Activated T-helper 1 cell treated with anti-CD3 and anti-CD28 coated beads, Interleukin-2, amount 50 U/mL, for 16 hours (primary cell): ENCODE data around the gene MYADM.
"Not testable (repeated sequence)": the region's sequence is repeated elsewhere in the genome, so short reads cannot be mapped to it uniquely, and the experiment has no call there.

Source experiments
- DNase-seq, 2 donors: peaks; one replicate each; pipeline ENCODE4 v3.0.0-alpha.2; 2020; ENCODE audit warnings: low read depth in 1 of 2, low spot score in 1 of 2

MYADM gene

DNA sequence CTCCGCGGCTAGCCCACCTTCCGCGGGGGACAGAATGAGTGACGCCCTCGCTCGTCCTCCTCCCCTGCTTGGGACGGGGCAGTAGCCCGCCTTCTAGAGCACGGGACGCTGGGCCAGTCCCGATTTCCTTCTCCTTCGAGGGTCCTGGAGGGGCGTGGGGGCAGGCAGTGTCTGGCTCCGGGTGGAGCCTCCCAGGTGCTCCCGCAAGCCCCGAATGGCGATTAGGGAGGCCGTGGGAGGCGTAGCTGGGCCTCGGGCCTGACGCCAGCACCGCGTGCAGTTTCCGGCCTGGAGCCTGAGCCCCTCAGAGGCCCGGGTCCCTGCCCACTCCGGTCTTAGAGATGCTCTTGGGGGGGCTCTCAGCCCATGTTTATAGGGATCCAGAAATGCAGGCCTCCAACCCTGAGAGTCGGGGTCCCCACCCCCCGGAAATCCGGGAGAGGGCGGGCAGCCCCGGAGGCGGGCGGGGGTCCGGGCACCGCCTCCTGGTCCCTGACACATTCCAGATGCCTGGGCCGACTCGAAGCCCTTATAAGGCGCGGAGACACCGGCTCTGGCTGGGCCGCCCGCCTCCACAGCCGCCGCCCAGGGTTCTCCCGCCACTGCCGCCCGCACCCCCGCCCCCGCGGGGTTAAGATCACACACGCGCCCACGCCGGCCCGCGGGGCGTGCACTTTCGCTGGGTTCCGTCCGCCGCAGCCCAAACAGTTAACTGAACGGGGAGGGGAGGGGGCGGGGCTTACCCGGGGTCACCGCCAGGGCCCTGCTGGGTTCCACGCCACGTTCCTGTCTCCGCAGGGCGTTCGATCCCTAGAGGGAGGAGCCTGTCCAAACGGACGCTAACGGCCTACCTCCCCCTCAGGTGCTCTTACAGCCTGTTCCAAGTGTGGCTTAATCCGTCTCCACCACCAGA is 1.5 kb downstream of the MYADM start:
- DNase-seq: peak; percentile 58 to 77

DNA sequence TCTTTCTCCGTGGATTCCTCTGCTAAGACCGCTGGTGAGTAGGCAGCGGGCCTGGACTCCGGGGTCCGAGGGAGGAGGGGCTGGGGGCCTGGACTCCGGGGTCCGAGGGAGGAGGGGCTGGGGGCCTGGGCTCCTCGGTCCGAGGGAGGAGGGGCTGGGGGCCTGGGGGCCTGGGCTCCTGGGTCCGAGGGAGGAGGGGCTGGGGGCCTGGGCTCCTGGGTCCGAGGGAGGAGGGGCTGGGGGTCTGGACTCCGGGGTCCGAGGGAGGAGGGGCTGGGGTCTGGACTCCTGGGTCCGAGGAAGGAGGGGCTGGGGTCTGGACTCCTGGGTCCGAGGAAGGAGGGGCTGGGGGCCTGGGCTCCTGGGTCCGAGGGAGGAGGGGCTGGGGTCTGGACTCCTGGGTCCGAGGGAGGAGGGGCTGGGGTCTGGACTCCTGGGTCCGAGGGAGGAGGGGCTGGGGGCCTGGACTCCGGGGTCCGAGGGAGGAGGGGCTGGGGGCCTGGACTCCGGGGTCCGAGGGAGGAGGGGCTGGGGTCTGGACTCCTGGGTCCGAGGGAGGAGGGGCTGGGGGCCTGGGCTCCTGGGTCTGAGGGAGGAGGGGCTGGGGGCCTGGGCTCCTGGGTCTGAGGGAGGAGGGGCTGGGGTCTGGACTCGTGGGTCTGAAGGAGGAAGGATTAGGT is 2.3 kb downstream of the MYADM start:
- not testable (repeated sequence) for DNase-seq

DNA sequence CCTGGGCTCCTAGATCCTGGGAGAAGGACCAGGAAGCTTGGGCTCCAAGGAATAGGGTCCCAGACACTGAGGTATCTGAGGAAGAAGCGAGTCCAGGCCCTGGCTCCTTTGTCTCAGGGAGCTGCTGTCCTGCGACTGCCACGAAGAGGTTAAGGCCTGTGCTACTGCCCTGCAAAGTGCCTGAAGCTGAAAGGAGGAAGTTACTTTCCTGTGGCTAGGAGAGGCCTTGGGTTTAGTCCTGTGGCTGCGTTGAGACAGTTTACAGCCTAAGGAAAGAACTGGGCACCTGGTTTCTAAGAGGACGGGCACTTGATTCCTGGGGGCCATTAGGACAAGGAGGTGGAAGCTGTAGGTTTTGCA is 2.8 kb downstream of the MYADM start:
- DNase-seq: no peak

DNA sequence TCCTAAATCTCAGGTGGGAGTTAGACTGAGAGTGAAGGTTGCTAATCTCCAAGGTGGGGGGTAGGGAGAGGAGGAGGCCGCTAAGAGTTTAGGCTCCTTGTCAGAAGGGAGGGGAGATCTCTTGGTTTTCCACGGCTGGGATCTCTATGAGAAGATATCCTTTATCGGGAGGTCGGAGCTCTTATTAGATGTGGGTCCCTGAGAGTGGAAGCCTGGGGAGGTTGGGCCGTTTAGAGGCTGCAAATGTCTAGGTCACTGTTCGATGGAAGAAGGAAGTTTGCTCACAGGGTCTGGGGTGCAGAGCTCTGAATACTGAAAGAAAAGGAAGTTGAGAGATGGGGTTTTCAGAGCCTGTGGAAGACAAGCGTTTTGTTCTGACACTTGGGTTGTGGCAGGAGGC is 3.8 kb downstream of the MYADM start:
- DNase-seq: no peak

DNA sequence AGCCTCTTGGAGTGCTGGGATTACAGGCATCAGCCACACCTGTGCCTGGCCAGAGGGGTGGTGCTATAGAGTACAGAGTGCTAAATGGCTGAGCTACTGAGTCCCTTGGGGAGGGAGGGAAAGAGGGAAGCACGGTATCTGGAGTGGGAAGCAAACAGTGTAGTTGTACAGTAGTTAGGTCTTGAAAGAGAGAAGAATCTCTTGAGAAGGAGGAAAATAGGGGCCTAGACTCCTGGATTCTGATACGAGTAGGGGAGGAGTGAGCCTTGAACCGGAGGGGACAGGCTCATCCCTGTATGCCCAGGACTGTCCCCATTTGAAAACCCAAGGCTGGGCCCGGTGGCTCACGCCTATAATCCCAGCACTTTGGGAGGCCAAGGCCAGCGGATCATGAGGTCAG is 5.1 kb downstream of the MYADM start:
- no peak for DNase-seq

DNA sequence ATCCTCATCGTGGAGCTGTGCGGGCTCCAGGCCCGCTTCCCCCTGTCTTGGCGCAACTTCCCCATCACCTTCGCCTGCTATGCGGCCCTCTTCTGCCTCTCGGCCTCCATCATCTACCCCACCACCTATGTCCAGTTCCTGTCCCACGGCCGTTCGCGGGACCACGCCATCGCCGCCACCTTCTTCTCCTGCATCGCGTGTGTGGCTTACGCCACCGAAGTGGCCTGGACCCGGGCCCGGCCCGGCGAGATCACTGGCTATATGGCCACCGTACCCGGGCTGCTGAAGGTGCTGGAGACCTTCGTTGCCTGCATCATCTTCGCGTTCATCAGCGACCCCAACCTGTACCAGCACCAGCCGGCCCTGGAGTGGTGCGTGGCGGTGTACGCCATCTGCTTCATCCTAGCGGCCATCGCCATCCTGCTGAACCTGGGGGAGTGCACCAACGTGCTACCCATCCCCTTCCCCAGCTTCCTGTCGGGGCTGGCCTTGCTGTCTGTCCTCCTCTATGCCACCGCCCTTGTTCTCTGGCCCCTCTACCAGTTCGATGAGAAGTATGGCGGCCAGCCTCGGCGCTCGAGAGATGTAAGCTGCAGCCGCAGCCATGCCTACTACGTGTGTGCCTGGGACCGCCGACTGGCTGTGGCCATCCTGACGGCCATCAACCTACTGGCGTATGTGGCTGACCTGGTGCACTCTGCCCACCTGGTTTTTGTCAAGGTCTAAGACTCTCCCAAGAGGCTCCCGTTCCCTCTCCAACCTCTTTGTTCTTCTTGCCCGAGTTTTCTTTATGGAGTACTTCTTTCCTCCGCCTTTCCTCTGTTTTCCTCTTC is 6.3 kb downstream of the MYADM start:
- no peak for DNase-seq

DNA sequence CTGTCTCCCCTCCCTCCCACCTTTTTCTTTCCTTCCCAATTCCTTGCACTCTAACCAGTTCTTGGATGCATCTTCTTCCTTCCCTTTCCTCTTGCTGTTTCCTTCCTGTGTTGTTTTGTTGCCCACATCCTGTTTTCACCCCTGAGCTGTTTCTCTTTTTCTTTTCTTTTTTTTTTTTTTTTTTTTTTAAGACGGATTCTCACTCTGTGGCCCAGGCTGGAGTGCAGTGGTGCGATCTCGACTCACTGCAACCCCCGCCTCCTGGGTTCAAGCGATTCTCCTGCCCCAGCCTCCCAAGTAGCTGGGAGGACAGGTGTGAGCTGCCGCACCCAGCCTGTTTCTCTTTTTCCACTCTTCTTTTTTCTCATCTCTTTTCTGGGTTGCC is 6.9 kb downstream of the MYADM start:
- no peak for DNase-seq

DNA sequence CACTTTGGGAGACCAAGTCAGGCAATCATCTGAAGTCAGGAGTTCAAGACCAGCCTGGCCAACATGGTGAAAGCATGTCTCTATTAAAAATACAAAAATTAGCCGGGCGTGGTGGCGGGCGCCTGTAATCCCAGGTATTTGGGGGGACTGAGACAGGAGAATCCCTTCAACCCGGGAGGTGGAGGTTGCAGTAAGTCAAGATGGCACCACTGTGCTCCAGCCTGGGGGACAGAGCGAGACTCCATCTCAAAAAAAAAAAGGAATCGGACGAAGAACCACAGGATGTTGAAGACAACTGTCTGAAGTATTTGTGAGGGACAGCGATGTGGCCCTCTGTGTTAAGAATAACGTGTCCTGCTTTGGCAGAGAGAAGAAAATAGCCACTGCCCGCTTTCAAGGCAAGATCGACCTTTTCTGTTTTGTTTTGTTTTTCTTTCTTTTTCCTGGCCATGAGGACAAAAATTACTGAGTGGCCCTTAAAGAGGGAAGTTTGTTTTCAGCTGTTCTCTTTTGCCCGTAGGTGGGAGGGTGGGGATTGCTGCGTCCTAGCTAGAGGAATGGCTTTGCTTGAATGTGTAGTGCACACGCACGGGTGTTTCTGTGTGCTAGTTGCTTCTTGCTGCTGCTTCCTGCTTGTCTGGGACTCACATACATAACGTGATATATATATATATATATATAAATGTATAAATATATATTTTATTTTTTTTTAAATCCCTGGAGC is 8.1 kb downstream of the MYADM start:
- no peak for DNase-seq

DNA sequence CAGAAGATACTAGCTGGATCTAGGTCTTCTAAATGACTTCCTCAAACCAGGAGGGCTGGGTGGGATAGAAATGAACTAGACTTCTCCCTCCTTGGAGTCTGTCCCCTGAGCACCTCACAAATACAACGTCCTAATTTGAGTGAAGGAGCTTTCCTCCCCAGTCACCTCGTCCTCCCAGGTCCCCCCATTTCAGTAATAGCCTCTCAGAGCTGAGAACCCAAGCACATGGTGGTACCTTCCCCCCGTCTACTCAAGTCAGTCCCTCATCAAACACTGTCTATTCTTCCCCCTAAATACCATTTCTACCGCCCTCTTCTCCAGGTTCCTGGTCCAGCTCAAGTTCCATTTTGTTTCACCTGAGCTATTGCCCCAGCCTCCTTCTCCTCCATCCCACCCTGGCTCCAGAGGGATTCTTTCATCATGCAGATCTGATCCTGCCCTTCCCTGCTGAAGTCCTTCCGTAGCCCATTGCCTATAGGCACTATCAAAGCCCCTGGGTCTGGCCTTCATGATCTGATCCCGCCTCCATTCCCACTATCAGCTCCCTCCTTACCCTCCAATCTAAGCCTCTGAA is 9.1 kb downstream of the MYADM start:
- DNase-seq: no peak

DNA sequence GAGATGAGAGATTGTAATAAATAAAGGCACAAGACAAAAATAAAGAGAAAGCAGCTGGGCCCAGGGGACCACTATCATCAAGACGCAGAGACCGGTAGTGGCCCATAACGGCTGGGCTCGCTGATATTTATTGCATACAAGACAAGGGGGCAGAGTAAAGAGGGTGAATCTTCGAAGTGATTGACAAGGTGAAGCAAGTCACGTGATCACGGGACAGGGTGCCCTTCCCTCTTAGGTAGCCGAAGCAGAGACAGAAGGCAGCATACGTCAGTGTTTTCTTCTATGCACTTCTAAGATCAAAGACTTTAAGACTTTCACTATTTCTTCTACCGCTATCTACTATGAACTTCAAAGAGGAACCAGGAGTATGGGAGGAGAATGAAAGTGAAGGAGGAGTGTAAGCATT is 9.7 kb downstream of the MYADM start:
- peak in 1 of 2 donors; percentile 16 for DNase-seq

DNA sequence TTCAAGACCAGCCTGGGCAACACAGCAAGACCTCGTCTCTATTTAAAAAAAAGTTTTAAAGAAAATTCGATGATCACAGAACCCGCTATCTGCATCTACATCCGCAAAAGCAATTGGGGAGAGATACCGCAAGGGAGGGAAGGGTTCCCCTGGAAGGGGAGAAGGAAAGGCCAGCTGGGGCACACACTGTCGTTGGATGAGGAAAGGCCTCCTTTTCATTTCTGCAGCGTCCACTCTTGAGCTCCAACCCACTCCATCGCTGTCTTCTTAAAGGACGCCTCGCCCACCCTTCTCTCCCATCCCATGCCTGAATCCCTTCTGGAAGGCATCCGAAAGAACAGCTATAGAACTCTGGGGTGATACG is 11.1 kb downstream of the MYADM start:
- DNase-seq: no peak

DNA sequence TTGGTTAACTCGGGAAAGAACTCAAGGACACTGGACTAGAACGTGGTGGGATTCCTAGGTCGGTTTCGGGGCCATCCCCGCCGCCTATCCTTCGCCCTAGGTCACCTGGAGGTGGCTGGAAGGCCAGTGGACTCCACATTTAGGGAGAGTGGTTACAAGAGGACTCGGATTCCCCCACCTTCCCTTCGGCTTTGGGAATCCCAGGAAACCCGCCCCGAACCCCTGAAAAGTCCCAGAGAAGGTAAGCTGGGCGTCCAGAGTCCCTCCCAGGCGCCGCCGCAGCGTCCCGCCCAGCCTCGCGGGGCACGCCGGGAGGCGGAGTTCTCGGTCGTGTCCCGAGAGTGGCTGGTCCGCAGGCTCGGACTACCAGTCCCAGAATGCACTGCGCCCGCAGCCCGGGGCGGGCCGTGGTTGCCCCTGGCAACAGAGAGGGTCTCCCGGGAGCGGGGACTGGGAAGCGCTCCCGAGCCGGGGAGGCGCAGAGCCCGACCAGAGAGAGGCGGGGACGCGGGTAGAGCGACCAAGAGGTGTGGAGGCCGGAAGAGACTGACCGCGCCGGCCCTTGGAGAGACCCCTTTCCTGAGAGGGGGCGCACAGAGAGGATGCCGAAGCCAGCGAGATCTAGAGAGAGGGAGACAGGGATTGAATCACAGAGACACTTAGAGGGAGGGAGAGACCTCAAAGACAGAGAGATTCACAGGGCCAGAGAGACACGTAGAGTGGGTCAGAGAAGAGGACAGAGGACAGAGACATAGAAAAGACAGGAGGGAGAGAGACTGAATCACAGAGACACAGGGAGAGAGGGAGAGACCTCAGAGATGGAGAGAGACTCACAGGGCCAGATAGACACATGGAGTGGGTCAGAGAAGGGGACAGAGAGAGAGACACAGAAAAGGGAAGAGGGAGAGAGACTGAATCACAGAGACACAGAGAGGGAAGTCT is 11.7 kb downstream of the MYADM start:
- DNase-seq: peak; percentile 39 to 73

DNA sequence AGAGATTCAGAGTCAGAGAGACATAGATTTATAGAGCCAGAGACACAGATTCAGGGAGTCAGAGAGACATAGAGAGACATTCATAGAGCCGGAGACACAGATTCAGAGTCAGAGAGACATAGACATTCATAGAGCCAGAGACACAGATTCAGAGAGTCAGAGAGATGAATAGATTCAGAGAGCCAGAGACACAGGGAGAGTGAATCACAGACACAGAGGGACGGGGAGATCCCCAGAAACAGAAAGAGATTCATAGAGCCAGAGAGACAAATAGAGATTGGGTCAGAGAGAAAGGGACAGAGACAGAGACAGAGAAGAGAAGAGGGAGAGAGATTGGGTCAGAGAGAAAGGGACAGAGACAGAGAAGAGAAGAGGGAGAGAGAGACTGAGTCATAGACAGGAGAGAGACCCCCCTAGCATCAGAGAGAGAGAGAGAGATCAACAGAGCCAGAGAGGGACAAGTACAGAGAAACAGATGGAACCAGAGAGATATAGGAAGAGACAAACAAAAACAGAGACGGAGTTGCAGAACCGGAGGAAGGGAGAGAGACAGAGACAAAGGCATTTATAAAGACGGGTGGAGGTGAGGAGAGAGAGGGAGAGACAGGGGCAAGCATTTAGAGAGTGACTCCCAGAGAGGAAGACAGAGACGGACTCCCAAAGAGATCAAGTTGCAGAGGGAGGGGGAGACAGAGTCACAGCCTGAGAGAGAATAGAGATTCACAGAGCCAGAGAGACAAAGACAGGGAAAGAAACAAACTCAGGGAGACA is 13.2 kb downstream of the MYADM start:
- DNase-seq: no peak

DNA sequence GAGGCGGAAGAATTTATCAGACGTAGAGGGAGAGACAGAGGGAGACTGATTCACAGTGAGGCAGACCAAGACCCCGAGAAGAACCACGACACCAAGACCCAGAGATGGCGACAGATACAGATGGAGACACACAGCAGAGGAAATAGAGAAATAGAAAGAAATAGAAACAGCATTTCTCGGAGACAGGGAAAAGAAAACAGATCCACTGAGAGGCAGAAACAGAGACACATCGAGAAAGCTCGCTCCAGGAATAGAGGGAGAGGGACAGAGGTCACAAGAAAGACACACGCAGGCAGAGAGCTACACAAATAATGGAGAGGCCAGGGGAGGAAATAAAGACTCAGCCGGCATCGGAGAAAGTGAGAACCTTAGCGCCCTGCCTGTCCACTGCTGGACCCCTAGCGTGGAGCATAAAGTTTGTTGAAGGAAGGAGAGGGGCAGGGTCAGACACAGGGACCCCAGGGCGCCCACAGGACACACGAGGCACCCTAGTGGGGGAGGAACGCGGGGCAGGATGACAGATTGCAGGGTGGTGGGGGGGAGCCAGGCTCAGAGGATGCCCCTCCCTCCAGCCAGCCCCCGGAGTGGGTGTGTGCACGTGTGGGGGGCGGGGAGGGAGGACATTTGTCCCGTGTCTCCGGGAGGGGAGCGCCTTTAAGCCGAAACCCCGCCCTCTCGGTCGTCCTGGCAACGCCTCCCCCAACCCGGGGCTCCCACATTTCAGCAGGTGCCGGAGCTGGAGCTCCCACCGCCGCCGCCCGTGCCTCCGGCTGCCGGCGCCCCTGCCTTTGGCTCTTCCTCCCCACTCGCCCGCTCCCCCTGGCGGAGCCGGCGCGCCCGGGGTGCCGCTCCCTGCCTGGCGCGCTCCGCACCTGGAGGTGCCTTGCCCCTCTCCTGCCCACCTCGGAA is 14.1 kb downstream of the MYADM start, which contains the start of gene PRKCG:
TSS of gene PRKCG (plus strand) at position 716 of the 909 bp plus-strand sequence. CDS start 298 bp downstream, outside the sequence.
- DNase-seq: peak in 1 of 2 donors; percentile 49

DNA sequence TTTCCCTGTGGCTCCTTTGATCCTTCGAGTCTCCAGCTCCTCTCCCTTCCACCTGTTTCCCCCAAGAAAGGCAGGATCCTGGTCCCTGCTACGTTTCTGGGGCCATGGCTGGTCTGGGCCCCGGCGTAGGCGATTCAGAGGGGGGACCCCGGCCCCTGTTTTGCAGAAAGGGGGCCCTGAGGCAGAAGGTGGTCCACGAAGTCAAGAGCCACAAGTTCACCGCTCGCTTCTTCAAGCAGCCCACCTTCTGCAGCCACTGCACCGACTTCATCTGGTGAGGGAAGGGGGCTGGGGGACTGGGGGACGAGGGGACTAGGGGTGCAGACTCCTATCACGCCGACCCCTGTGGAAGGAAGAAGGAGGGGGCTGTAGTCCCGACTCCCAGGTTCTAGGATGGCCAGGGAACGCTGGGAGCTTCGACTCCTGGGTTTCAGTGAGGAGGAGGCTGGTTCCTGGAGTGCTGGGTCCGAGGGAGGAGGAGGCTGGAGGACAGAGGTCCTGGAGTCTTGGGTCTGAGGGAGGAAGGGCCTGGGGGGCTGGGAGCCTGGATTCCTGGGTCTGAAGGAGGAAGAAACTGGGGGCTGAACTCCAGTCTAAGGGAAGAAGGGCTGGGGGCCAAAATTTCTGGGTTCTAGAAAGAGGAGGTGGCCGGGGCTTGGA is 14.8 kb downstream of the MYADM start:
- DNase-seq: no peak

DNA sequence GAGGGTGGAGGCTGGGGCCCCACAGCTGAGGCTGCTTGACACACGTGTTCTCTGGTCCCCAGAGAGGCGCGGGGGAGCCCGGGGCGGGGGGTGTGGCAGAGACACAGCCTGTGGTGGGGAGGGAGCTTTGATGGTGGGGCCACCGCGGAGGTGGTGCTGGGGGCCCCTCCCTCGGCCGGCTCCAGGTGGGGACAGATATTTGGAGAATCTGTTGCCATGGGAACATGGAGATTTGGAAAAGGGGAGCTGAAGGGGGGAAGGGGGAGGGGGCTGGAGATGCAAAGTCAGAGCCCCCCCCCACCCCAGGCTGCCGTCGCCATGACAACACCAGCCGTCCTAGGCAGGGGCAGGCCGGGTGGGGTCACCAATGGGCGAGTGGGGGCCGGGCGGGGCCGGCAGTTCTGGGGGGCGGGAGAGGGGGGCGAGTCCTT is 15.6 kb downstream of the MYADM start:
- no peak for DNase-seq

DNA sequence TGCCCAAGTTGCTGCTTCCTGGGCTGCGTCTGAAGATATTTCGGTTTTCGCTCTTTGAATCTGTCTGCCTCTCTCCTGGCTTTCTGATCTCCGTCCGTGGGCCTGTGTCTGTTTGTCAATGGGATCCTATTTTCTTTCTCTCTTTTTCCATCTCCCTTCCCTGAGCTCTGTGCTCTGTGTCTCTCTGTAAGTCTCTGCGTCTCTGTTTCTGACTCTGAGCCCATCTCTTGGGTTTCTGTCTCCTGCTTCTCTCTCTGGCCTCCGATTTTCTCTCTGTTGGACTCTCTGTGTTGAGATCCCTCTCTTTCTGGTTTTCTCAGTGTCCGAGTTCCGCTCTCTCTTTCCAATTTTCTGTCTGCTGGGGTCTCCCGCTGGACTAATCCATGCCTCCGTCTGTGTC is 16.1 kb downstream of the MYADM start:
- DNase-seq: no peak
